Esophagus muscularis mucosa (tissue), 3 donors: ENCODE results near the gene TRIM71.

Experiments used
- POLR2A ChIP-seq: fragments of 450-650 bp; IDR thresholded peaks from one replicate; pipeline ENCODE4 v1.6.1; 2017; ENCODE audit warnings: antibody characterized with exemption, moderate library complexity, mild to moderate bottlenecking, low read depth
- TF ChIP-seq, protein P1 (sequence below), 3 experiments: fragments of 200-600 bp in 2 of 3; fragments of 450-650 bp in 1 of 3; sonication (generic) in 2 of 3; IDR thresholded peaks; one replicate each; pipeline ENCODE4 v1.5.1; 2017 to 2019; ENCODE audit warnings: antibody characterized with exemption in 3 of 3, mild to moderate bottlenecking in 2 of 3, moderate library complexity in 1 of 3

- TF ChIP-seq, protein P1, sequence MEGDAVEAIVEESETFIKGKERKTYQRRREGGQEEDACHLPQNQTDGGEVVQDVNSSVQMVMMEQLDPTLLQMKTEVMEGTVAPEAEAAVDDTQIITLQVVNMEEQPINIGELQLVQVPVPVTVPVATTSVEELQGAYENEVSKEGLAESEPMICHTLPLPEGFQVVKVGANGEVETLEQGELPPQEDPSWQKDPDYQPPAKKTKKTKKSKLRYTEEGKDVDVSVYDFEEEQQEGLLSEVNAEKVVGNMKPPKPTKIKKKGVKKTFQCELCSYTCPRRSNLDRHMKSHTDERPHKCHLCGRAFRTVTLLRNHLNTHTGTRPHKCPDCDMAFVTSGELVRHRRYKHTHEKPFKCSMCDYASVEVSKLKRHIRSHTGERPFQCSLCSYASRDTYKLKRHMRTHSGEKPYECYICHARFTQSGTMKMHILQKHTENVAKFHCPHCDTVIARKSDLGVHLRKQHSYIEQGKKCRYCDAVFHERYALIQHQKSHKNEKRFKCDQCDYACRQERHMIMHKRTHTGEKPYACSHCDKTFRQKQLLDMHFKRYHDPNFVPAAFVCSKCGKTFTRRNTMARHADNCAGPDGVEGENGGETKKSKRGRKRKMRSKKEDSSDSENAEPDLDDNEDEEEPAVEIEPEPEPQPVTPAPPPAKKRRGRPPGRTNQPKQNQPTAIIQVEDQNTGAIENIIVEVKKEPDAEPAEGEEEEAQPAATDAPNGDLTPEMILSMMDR (IDR thresholded peaks at IDR 0.05): no peak
- TF ChIP-seq POLR2A: no peak
Measured at GRCh38 chr3:32859604-32860237, 41.9 kb downstream of the TRIM71 start.
